AG08395 (cell line): ENCODE measurements around the gene CD9.
A peak's percentile ranks its signal among the peaks of the same experiment; 100 is the strongest.
"Not testable (repeated sequence)": the region's sequence is repeated elsewhere in the genome, so short reads cannot be mapped to it uniquely, and the experiment has no call there.

Source experiments
- DNase-seq: peaks from one replicate; pipeline ENCODE4 v3.0.0; 2012; ENCODE audit warnings: mixed read lengths, low spot score

CD9 gene

DNA sequence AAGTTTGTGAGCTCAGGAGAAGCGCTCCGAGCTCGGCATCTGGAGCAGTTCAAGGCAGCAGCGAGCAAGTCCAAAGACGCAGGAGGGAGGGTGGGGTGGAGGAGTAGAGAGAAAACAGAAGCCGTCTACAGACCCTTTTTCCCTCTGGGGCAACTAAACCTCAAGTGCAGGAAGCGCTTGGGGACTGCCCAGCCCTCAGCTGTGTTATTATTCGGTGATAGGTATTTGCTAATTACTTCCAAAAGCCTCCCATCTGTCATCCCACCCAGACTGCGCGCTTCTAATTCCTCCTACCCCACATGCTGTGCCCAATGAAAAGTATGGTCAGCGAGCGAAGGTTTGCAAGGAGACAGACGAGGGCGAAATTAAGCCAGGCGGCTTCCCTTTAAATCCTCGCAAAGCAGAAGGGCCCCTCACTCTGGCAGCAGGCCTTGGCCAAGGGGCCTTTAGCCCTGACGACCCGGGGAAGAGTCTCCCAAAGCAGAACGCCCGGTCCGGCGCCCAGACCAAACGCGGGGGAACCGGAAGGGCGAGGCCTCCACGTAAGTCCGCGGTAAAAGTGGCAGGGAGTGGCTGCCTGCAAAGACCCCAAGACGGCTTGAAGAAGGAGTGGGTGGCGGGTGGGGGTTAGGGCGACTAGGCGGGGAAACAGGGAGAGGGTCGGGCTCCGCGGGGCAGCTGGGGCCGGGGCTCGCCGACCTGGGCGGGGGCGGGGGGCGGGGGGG is 507 bp upstream of the CD9 start:
- no peak for DNase-seq

DNA sequence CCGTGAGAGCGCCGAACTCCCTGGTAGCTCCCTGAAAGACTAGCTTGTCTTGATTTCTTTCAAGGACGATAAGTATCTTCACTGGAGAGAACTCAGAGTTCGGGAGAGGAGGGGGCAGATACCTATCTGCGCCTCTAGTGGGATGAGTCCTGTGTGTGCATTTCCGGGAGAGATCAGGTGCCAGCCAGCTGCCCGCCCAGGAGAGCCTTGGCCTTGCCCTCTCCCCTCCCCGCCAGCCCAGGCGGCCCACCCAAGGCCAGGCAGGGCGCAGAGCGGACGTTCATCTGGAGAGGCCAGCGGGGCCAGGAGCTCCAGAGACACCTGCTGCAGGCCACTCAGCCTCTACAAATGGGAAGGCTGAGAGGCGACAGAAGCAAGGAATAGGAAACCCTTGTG is 1.0 kb downstream of the CD9 start:
- DNase-seq: no peak

DNA sequence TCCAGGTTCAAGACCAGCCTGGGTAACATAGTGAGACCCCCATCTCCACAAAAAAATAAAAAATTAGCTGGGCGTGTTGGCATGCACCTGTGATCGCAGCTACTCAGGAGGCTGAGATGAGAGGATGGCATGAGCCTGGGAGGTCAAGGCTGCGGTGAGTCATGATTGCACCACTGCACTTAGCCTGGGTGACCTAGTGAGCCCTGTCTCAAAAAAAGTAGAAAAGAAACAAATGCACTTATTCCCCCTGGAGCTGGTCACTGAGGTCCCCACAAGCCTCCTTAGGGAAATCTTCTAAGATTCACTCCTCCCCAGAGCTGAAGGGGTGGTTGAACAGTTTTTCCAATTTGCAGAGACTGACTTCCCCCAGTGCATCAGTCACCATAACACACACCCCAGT is 1.6 kb downstream of the CD9 start:
- DNase-seq: no peak

DNA sequence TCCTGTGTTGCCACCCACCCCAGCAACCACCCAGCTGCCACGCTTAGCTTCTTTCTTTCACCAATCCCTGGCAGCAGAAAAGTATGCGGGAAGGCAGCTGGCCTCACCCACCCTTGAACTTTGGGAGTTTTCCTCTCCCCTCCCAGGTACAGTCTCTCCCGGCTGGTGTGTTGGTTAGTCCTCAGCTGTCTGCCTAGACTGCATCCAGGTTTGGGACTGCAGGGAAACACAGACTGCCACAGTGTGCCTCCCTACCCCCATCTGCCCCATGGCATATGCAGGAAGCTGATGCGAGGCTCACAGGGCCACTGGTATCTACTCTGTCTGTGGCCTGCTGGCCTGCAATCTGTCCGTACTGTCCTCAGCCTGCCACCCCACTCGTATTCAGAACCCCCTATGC is 2.1 kb downstream of the CD9 start:
- no peak for DNase-seq

DNA sequence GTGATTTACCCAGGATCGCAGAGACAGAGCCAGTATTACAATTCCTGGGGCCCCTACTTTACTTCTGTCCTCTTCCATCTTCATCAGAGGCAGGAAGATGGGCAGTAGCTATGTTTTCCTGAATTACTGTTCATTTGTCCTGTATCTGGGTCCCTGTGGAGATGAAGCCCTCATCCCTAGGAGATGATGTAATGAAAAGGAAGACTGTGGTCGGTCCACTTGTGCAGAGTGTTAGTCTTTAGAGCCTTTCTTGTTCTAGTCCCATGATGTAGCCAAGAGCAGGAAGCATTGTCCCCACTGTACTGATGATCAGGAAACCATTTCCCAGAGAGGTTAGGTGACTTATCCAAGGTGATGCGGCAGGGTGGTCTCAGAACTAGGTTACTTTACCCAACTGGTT is 2.6 kb downstream of the CD9 start:
- DNase-seq: no peak

DNA sequence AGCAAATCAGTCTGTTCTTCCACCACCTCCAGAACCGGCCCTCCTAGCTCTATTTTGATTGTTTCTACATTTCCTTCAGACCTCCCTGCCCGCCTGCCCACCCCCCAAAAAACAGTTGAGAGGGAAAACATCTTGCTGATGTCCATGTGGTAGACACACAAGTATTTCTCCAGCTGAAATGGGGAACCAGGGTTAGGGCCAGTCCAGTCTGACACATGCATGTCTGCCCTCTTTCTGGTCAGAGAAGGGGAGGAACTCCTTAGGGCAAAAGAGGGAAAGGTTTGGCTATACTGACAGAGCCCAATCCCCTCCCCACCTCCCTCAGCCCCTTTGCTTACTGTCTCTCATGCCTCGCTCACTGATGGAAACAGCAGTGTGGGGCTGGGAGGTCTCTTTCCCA is 3.4 kb downstream of the CD9 start:
- DNase-seq: no peak

DNA sequence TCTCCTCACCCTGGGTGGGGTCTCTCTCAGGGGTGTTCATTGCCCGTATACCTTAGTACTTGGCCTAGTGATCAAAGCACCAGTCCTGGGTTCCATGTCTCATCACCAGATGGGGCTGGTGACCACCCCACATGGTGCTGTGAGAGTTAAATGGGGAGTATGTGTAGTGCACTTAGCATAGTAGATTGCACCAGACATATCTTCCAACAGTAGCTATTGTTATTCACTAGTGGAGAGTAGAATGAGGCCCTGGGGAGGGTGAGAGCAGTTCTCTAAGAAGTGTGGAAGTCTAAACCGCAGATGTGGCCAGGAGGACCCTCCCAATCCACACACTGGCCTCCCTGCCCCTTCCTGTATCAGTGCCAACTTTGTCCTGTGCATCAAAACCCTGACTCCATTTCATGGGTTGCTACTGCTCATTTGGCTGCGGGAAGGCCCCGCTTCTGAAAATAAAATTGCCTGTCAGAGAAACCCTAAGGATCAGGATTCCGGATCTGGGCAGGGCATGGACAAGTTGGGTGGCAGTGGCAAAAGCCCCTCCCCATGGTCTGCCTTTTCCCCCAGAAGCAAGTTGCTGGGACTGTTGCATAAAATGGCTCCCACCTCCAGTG is 4.4 kb downstream of the CD9 start:
- no peak for DNase-seq

DNA sequence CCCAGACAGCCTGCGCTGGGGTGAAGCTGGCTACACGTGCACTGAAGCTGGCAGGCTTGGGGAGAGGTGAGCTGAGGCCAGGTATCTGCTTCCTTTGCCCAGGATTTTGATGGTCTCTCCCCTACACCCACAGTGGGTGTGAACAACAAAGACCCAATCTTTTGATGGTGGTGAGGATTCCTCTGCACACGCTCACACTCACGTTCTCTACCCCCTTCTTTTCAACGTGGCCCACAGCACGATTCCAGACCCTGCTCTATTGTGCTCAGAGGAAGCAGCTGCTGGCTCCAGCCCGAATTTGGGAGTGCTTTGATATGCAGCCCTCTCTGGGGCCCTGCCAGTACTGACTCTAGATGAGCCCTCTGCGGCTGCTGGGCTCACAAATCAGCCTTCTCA is 4.9 kb downstream of the CD9 start:
- no peak for DNase-seq

DNA sequence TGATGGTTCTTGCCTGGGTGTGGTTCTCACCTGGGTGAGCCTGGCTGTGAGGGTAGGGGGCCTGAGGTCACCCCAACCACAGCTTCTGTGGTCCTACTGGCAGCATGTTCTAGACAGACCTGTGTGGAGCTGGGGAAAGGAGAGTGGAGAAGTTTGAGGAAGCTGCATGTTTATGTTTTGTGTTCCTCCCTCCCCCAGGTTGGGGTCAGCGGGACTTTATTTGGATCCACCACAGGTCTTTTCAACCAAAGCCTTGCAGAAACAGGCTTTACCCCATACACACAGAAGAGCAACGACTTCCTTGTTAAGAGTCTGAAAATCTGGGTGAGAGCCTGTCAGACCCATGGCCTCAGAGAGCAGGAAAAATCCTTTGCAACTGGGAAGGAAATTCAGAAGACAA is 5.6 kb downstream of the CD9 start:
- no peak for DNase-seq

DNA sequence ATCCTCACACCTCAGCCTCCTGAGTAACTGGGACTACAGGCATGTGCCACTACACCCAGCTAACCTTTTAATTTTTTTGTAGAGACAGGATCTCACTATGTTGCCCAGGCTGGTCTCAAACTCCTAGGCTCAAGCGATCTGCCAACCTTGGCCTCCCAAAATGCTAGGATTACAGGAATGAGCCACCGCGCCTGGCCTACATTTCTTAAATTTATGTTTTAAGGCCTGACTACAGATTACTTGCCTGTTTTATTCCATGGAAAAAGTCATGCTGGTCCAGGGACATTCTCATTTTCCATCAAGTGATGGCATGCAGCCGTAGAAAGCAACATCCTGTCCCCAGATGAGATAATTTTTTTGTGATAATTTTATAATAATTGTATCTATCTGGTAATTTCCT is 6.1 kb downstream of the CD9 start:
- no peak for DNase-seq

DNA sequence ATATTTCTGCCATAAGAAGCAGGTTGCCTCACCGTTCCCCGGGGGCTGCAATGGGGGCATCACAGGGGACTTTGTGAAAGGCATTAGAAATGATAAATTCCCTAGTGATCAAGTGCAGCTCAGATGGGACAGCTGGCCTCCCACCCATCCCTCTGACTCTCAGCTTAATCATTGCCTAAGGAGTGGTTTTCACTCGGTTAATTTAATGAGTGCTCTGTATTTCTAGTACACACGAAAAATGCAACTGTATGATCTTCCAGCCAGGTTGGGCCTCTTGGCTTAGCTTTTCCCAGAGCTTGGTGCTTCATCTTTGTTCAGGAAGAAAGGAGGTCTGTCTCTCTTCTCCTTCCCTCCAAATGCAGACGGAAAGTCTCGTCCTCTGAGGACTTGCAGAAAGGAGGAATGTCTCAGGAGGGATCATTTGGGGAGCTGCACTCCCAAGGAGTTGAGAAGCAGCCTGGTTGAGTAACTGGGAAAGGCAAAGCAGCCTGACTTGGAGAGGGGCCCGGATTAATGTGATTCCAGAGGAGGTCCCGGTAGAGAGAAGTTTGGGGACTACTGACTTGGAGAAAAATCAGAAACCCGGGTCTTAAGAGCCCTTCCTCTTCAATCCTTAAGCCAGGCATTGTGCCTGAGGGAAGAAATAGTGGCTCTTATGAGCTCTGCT is 7.2 kb downstream of the CD9 start:
- no peak for DNase-seq

DNA sequence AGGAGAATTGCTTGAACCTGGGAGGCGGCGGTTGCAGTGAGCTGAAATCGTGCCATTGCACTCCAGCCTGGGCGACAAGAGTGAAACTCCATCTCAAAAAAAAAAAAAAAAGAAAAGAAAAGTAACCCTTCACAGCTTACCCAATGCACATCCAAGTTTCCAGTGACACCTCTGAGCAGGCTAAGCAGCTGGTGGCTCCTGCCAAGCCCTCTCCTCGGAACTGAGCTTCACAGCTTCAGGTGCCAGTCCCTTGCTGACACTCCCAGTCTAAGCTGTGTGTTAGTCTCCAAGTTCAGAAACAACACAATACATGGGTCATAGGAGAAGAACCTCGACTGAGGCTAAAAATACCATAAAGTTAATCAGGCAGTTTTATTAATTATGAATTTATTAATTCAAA is 7.9 kb downstream of the CD9 start:
- DNase-seq: no peak

DNA sequence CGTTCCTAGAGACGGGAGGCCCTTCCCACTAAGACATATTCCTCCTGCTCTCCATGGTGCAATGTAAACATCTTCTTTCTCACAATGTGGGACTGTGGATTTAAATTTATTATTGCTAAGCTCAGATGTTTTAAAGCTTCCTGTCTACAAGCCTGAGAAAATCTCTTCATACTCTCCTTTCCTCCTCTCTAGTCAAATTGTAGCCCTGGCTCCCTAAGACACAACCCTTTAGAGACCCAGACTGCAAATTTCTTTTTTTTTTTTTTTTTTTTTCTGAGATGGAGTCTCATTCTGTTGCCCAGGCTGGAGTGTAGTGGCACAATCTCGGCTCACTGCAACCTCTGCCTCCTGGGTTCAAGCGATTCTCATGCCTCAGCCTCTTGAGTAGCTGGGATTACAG is 9.2 kb downstream of the CD9 start:
- not testable (repeated sequence) for DNase-seq

DNA sequence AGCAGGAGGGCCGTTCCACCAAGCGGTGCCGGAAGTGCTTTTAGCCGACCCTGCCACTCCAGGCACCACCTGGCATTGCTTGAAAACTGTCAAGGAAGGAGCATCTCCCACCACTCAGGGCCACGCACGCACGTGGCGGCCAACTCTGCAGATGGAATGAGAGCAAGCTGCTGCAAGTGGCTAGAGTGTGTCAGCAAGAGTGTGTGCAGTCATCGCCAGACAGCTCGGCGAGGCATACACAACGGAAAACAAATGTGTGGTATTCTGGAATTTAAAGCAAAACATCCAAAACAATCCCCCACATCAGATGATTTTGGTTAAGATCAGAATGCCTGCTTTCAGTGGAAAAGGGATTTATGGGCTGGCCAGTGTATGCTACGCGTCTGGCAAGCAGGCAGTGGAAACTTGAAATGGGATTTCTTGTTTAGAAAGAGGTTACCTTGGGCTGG is 11.2 kb downstream of the CD9 start:
- DNase-seq: peak; percentile 93

DNA sequence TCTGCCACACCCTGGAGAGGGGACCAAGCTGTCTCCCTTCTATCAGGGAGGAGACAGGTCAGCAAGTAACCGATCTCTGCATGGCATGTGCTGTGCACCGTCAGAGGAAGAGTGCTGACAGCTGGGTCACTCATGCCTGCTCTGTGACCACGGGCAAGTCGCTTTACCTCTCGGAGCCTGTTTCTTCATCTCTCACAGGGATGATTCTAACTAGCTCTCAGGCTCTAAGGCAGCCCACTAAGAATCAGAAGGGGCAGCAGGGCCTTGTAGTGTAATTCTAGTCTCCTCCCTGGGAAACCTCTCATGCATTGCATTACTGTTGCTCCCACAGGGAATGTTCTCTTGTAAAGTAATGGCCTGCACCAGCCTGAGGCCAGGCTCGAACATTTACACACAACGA is 11.9 kb downstream of the CD9 start:
- no peak for DNase-seq

DNA sequence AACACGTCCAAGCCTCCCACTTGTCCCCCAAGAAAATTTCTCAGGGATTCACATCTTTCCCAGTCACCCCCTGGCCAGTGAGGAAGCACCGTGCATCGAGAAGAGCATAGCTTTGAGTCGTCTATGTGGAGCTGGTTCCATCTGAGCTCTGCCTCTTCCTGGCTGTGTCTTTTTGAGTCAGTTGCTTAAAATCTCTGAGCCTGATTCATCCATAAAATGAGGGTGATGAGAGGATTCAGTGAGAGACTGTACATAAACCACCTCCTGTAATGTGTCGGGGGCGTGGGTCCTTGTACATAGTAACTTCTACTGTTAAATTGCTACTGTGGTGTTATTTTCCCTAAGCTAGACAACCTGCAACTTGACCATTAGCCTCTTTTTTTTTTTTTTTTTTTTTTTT is 13.8 kb downstream of the CD9 start:
- DNase-seq: no peak

DNA sequence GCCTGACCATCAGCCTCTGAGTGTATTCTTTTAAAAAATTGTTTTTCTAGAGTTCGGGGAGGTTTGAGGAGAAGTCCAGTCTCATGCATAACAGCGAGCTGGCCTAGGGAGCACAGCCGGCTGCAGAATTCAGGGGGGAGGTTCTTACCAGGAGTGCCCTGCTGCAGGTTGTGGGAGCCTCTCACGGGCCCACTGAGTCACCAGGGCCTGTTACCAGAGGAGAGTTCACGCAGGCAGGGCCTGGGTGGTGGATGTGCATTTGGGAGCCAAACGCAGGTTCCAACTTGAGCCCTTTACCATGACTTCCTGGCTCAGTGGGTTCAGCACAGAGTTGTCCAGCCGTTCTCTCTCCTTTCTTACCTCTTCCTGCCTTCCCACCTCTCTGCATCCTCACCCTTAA is 14.4 kb downstream of the CD9 start:
- no peak for DNase-seq

DNA sequence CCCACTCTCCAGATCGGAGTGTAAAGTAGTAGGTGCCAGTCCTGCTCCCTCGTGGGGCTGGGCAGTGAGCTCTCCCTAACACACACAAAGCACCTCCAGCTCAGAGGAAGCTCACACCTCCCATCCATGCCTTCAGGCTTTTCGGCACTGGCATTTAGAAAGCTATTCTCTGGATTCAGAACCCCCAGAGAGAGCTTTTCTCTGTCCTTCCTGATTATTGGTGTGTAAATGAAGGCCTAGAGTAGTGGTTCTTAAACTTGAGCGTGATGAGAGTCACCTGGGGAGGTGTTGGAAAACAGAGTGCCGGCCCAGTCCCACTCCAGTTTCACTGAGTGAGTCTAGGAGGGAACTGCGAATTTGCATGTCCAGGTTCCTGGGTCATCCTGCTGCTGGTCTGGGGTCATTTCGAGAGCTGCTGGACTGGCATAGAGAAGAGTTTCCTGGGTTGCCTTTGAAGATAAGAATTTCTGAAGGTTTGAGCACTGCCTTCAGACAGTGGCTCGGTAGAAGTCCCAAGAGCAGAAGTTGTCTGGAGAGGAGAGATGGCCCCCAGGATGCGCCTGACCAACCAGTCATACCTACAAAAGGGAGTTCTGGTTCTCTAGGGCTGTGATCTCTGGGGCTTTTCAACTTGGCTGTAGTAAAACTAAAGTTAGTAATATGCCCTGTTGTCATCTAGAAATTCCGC is 15.1 kb downstream of the CD9 start:
- no peak for DNase-seq

DNA sequence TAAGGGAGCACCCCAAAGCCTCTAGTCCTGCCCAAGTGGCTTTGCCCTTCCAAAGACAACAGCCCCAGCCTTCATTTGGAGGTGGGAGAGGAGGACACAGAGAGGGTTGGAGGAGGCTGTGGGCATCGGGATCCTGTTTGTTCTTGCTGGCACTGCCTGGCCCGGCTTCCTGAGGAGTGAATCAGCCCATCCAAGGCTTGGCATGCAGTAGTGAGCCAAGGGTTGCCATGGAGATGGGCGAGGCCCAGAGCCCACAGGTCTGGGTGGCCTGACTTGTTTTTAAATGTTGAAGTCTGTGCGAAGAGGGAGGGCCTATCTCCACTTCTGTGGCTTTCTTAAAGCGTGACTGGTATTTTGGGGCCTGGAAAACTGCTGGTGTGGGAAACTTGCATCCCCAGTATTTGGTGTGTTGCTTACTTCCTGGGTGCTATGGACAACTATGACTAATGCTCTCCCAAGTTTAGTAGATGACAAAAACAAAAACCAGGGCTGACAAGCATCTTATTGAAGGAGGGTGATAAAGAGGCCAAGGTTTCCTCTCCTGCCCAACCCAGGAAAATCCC is 15.8 kb downstream of the CD9 start:
- peak; percentile 93 for DNase-seq

DNA sequence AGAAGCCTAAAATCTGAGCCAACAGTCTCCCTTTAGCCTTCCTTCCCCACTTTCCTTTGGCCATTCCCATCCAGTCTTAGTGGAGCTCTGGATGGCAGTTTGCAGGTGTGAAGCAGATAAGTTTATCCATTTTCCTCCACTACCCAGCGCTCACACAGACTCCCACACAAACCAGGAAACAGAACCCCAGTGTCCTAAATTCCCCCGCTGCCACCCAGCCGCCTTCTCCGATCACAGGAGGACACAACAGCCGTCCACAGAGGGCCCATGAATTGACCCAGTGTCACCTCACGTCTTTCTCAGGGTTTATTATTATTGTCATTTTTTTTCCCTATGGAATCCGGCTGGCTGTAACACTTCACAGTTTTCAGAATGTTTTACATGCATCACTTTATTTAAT is 16.4 kb downstream of the CD9 start:
- DNase-seq: no peak

DNA sequence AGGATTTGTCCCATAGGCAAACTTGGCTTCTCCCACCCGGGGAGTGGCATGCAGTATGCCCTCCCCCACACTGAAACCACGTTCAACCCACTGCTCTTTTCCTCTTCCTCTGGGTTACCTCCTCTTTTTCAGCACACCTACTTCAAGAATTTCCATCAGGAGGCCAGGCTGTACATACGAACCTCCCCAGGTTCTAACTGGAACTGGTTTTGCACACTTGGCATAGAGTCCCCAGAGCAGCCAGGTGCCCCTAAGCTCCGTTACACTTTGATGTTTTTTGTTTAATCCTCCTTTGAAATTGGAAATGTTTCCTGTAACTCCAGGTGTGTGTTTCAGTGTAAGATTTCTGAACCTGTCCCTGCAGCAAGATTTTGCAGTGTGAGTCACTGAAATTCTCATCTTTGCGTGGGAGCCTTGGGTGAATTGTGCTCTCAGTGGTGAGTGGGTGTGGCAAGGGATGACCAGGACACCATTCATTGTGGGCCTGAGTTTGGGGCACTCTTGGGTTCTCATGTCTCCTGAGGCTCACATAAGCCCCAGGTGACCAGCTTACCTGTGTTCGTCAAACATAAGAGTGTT is 18.2 kb downstream of the CD9 start:
- no peak for DNase-seq

DNA sequence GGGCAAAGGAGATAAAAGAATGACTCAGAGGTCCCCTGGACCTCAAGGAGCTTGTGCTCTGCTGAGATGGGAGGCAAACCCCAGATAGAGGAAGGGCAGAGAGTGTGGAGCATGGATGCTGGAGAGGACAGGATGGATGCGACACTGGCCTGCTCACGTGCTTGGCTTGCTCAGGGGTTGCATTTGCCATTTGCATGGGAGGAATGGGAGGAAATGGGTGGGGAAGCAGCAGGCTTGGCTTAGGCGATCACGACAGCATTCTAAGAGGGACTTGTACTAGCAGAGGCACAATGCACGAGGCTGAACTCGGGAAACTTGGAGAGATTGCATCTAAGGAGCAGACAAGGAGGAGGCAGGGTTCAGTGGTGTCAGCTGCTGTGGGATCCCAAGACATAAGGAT is 19.8 kb downstream of the CD9 start:
- DNase-seq: no peak
